Activated T-helper 1 cell treated with Interleukin-2 at 50 U/mL for 16 hours (primary cell): ENCODE measurements around the gene KLHDC8A.
"Not testable (repeated sequence)": the region's sequence is repeated elsewhere in the genome, so short reads cannot be mapped to it uniquely, and the experiment has no call there.

Experiments used
- DNase-seq: peaks from one replicate; pipeline ENCODE4 v3.0.0-alpha.2; 2020; ENCODE audit warnings: low read depth

Gene KLHDC8A

GRCh38 chr1:205318231-205318991 lies 38.3 kb downstream of the KLHDC8A start:
- DNase-seq: no peak

GRCh38 chr1:205317311-205317917 lies 39.3 kb downstream of the KLHDC8A start:
- no peak for DNase-seq

DNA sequence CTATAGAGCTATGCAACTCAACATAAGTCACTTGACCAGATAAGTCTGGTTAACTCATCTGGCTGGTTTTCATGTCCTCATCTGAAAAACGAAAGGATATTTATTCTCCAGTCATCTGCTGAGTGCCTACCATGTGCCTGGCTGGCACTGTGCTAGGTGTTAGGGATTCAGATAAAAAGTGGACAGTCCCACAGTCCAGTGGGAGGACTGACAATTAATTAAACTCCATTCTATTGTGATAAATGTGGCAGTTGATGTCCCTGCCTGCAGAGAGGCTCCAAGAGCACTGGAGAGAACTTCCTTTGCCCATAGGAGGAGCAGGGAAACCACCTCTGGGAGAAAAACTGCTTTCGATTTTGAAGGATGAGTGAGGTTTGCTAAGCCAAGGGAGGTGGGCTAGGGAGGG lies 40.6 kb downstream of the KLHDC8A start:
- no peak for DNase-seq

DNA sequence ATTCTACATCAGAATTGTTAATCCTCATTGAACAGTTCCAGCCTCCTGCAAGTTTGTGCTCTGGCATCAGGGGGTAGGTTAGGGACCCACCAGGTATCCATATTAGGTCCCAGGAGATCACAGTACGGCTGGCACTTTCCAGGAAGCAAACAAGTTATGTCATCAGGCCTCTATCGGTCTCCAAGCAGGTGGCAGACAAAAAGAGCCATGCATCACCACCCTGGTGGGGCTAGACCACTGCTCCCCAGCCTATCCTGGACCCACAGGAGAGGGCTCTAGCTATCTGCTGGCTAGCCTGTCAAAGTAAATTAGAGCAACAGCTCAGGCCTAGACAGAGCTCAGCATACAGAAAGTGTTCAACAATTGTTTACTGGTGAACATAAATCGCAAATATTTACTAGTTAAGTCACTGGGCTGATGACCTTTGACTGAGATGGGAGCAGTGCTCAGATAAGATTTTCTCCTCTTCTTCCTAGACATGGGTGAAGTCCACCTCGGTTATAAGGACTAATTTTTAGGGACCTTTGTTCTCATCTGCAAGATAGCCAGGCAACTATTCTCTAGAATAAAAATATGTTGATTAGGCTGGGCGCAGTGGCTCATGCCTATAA lies 41.6 kb downstream of the KLHDC8A start:
- no peak for DNase-seq

- no peak for DNase-seq
These were observed 43.0 kb downstream of the KLHDC8A start for GRCh38 chr1:205313563-205314308.

- DNase-seq: no peak
These were observed 43.7 kb downstream of the KLHDC8A start for GRCh38 chr1:205312866-205313562.

GRCh38 chr1:205310976-205311704 lies 45.6 kb downstream of the KLHDC8A start:
- no peak for DNase-seq

DNA sequence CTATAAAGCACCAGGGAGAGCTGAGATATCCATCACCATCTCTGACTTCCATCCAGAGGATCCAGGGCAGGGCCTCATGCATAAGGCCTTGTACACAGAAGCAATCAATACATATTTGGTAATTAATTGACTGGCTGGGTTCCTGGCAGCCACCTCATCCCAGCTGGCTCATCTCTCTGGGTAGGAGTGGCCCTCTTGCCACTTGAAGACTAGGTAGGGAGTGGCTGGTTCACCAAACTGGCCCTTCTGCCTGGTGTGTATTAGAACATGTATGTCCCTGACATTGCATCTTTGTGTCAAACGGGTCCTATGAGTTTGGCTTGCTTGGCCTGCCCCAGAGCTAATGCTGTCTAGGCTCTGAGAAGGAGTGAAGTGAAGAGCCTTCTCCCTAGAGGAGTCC lies 47.0 kb downstream of the KLHDC8A start:
- no peak for DNase-seq

- DNase-seq: no peak
These were observed 49.7 kb downstream of the KLHDC8A start for GRCh38 chr1:205306929-205307566.

DNA sequence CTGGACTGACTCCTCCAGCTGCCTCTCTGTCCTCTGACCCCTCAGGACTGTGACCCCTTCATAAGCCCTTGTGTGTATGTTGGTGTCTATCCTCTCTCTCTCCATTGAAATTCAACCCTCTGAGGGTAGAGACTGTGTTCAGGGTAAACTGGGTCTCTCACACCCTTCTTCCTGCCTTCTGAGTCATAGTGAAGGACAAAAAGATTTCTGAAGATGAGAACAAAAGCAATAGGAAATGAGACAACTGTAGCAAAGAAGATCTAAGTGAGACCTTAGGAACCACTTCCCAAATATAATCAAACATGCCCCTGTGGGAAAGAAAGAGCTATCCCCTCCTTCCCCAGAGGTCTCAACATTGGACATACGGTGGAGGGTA lies 52.0 kb downstream of the KLHDC8A start:
- no peak for DNase-seq

GRCh38 chr1:205304046-205304694 lies 52.6 kb downstream of the KLHDC8A start:
- no peak for DNase-seq

- DNase-seq: no peak
These were observed 53.4 kb downstream of the KLHDC8A start for GRCh38 chr1:205303247-205303888.

- DNase-seq: no peak
These were observed 54.7 kb downstream of the KLHDC8A start for GRCh38 chr1:205301842-205302588.

DNA sequence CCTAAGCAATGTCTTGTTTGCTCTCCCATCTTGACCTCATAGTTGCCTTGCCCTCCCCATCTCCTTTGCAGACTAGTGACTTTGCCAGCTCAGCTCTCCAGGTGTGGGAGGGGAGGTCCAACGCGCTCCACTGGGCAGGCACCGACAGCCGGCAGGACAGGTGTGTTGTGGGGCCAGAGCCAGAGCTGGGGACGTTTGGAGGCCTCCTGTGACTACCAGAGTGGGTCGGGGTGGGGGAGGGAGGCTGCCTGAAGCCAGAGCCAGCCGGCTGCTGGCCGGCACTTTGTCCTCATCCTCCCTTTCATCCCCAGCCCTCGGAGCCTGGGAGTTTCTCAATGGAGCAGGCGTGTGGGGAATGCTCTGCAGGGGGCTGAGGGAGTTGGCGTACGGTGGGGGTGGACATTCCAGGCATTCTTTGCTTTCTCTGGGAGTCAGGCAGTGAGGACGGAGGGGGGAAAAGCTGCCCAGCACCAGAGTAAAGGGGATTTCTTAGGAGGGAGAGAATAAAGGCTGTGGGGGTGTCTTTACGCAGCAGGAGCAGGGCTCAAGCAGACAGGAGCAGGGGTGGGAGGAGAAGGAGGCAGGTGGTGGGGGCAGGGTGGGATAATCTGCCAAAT lies 55.4 kb downstream of the KLHDC8A start:
- DNase-seq: no peak

- no peak for DNase-seq
These were observed 56.6 kb downstream of the KLHDC8A start for GRCh38 chr1:205300149-205300548.

DNA sequence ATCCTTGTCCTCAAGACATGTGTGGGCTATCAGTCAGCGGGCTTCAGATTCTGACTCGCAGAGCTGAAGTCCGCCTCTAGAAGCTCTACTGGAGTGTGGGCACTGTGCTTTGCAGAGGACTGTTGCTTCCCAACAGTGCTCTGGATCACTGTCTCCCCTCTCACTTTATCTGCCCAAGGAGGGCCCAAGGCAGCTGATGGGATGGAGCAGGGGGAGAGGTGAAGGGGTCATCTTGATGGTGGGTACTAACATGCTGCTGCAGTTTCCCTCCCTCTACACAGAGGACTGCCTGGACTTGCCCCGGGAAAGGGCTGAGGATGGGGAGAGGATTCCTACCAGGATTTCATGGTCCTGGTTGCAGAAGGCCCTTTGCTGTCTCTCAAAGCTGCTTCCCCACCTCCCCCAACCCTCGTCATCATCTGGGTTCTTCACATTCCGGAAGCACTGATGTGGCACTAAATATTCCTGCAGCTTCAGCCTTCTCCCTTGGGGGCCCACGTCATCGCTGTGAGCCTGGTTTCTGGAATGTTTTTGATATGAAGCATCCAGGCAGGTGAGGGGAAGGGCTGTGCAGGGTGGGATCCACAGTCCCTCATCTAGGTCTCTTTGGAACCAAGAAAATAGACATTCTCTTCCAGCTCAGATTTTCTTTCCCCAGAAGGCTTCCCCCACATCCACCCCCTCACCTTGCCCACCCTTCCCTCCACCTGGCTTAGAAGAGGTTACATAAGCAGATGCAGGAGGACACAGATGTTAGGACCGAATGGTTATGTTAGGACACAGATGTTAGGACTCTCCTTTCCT lies 58.3 kb downstream of the KLHDC8A start:
- DNase-seq: no peak

DNA sequence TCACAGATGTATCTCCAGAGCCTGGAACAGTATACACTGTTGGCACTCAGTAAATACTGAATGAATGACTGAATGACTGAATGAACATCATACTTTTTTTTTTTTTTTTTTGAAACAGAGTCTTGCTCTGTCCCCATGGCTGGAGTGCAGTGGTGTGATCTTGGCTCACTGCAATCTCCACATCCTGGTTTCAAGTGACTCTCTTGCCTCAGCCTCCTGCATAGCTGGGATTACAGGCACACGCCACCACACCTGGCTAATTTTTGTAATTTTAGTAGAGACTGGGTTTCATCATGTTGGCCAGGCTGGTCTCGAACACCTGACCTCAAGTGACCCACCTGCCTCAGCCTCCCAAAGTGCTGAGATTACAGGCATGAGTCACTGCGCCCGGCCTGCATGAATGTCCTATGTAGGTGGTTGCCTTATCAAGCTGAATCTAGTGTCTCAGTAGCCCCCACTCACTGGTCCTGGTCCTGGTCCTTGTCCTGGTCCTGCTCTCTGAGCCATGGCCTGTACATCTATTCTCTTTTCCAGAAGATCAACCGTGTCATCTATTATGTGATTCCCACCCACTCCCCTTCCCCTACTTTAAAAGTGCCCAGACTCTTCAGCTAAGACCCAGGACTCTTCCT lies 59.1 kb downstream of the KLHDC8A start:
- DNase-seq: not testable (repeated sequence)
